ENCODE results near the gene TMIE.

GRCh38 chr3:46656778-46657556 is 44.2 kb upstream of the TMIE start:
- TF ChIP-seq POLR2A (IDR thresholded peaks at IDR 0.05) (no peak), POLR2AphosphoS5 (IDR thresholded peaks at IDR 0.05) (no peak), CTCF (IDR thresholded peaks at IDR 0.05) (no peak)
